DMS53 treated with DMSO at 0.1 percent for 48 hours (cell line): Measurements from ENCODE around the gene BTBD7.
A peak's percentile ranks its signal among the peaks of the same experiment; 100 is the strongest.
"Not testable (repeated sequence)": the region's sequence is repeated elsewhere in the genome, so short reads cannot be mapped to it uniquely, and the experiment has no call there.

Source experiments
- DNase-seq: peaks from one replicate; lab custom pipeline; 2025; ENCODE audit not compliant: unreplicated experiment; lab: John Stamatoyannopoulos, UW

The BTBD7 gene

DNA sequence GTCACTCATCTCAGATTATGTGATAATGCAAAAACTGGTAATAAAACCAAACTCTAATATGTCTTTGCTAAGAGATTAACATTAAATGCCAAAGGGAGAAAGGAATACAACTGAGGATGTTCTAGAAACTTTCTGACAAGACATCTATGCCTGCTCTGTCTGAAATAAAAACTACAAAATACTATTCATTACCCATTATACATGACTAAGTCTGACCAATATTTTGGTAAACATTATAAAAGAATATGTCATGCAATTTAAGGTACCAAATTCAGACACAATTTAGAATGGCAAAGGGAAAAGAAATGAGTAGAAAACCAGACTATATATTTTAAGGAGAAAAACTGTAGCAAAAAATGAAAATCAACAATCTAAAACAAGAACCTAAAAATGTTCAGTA, 86.3 kb downstream of the BTBD7 start:
- DNase-seq = no peak

GRCh38 chr14:93245764-93246420, 86.9 kb downstream of the BTBD7 start:
- DNase-seq = no peak

- DNase-seq = no peak
Measured at GRCh38 chr14:93240678-93241000, 92.2 kb downstream of the BTBD7 start.

GRCh38 chr14:93239869-93240677, 92.8 kb downstream of the BTBD7 start:
- no peak for DNase-seq

DNA sequence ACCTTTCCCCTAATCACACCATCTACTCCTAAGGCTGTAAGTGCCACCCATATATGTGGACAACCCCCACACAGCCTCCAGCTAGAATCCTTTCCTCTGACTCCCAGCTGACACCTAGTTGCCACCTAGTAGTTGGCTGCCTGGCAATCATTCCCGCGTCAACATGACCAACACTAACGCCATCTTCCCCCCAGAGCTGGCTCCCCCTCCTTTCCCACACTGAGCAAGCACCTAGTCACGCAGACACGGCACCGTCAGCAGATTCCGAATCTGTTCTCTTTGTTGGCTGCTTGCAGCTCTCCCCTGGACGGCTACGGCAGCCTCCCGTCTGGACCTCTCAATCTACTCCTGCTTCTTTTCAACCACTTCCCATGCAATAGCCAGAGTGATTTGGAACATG, 98.0 kb downstream of the BTBD7 start:
- DNase-seq = no peak

DNA sequence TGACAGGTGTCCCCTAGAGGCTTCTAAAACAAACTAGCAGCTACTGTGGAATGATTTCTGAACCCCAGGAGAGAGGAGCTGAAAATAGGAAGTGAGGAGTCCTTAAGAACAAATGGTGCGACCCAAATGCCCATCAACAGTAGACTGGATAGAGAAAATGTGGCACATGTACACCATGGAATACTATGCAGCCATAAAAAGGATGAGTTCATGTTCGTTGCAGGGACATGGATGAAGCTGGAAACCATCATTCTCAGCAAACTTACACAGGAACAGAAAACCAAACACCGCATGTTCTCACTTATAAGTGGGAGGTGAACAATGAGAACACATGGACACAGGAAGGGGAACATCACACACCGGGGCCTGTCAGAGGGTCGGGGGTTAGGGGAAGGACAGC, 99.8 kb downstream of the BTBD7 start:
- DNase-seq = not testable (repeated sequence)

GRCh38 chr14:93232159-93232558, 100.7 kb downstream of the BTBD7 start:
- no peak for DNase-seq

DNA sequence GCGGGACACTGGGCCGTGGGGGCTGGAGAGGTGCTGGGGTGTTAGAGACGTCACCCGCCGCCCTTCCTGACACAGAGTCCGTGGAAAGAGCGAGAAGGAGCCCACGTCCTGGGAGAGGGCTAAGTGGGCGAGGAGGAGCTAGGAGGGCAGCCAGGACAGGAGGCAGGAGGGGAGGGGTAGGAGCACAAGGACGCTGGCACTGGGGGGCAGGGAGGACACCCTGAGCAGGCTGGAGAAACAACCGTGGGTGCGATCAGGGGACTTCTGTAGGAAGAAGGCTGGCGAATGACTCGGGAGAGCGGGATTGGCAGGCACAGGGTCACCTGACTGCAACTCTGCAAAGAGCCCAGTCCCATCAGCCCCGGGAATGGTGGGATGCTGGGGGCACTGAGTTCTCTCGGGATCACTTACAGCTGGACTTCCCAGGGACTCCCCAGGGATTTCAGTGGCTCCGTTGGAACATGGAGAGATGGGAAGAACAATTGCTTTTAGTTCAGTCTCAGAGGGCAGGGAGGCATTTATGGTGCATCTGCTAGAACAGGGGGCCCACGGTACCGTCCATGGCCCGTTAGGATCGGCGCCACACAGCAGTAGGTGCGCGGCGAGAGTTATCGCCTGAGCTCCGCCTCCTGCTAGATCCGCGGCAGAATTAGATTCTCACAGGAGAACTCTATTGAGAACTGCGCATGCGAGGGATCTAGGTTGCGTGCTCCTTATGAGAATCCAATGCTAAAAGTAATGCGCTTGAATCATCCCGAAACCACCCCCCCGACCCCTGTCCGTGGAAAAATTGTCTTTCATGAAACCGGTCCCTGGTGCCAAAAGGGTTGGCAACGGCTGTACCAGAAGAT, 101.5 kb downstream of the BTBD7 start:
- peak; percentile 5 for DNase-seq

DNA sequence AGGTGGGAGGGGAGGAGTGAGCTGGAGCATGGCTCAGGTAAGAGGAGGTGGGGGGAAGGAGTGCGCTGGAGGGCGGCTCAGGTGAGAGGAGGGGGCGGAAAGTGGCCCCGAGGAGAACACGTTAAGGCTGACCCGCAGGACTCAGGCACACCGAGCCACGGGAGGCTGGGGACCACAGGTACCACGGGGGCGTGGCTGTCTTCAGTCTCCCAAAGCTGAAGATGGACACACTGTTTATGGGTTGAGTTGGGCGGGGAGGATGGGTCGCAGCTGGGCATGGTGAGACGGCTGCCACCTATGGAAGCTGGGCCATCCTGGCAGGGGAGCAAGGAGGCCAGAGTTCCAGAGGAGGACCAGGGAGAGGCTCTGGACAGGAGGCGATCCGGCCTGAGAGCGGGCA, 102.3 kb downstream of the BTBD7 start:
- DNase-seq = no peak

- DNase-seq = no peak
Measured at GRCh38 chr14:93228550-93228949, 104.3 kb downstream of the BTBD7 start.

- no peak for DNase-seq
Measured at GRCh38 chr14:93223565-93223964, 109.3 kb downstream of the BTBD7 start.

DNA sequence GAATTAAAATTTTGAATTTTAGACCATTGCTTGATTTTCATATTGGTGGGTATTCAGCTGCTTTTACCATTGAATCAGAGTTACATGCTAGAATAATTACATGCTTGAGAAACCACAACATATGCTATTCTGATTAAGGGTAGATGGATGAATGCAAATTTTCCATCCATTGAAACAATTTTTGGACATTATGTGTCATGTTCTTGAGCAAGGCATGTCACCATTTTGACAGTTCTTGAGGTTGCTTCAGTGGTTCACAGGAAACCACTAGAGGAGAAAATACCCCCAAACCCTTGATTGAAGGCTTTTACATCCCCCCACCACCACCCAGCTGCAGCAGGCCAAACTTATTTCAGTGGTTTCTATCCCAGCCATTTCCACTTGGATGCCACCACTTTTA, 112.3 kb downstream of the BTBD7 start:
- no peak for DNase-seq

GRCh38 chr14:93219103-93219726, 113.6 kb downstream of the BTBD7 start:
- peak; percentile 11 for DNase-seq

- DNase-seq = no peak
Measured at GRCh38 chr14:93214598-93214997, 118.2 kb downstream of the BTBD7 start.

DNA sequence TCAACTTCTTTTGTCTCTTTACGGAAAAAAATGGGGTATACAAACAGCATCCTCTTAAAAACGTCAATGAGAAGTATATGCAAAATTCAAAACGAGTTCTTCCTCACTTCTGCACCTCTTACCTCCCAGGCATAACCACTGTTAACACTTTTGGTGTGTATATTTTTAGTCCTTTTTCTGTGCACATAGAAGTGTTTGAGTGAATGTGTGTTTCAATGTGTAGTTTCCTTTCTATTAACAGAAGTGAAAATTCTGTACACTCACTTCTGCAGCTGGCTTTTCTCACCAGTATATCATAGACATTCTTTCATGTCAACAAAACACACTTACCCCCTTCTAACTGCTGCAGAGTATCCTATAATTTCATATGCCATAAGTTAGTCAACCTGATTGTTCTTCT, 120.4 kb downstream of the BTBD7 start:
- no peak for DNase-seq

DNA sequence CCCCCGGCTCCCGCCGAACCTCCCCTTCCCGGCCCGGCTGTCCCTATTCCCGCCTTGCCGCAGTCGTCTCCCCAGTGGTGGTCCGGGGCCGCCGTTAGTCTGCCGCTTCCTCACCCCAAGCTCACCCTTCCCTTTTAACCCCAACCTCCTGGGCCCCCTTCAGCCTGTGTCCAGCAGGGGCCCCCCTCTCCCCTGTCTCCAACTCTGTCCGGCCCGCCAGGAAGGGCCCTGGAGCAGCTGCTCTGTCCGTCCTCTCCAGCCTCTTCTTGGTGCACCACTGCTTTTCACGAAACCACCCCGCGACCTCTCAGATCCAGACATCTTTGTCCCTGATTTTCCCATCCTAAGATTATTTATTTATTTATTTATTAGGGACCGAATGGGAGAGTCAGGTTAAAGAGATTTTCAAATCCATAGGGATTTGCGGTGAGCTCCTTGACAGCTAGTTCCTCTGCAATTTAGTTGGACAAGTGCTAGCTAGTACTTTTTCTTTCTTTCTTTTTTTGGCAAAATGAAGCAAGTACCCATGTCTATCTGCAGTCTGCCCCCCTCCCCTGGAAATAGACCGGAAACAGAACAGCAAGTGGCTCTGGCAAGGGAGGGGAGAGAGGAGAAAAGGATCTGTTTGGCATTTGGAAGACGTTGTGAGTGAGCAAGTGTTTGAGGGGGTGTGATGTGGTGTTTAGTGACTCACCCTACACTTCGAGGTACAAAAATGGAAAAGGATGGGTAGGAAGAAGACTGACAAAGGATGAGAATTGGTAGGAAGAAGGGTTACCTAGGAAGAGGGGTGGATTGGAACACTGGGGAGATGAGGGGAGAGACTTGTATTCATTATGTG, 125.1 kb downstream of the BTBD7 start:
- no peak for DNase-seq

DNA sequence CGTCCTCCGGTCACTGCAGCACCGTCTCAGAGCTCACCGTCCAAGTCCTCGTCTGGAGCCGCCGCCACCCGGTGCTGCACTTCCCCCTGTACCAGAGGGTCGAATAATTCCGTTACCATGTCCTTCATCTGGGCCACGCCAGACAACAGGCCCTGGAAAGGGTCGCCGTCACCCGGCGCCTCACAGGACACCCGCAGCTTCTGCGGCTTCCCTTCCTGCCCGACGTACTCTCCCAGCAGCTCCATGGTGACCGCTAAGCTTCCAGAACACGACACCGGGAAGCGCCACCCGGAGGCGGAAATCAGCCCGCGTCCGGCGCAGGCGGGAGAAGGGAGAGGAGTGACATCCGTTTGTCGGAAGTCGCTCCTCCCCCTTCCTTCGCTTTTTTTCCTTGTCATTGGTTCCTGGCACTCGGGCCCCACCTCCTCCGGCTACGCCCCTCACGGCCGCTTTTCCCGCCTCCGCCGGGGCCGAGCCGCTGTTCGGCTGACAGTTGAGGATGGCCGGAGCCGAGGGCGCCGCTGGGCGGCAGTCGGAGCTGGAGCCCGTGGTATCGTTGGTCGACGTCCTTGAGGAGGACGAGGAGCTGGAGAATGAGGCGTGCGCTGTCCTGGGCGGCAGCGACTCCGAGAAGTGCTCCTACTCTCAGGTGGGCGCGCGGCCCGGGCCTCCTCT, 125.9 kb downstream of the BTBD7 start, which contains the start of the genes GON7 and UBR7:
Gene GON7, minus strand, starts transcription at position 273 of the 675 bp plus-strand sequence. Its CDS starts 28 bp downstream, at position 245.
Gene UBR7, plus strand, starts transcription at position 464 of the 675 bp plus-strand sequence. Its CDS starts 36 bp downstream, at position 500.
- DNase-seq = peak; percentile 86

DNA sequence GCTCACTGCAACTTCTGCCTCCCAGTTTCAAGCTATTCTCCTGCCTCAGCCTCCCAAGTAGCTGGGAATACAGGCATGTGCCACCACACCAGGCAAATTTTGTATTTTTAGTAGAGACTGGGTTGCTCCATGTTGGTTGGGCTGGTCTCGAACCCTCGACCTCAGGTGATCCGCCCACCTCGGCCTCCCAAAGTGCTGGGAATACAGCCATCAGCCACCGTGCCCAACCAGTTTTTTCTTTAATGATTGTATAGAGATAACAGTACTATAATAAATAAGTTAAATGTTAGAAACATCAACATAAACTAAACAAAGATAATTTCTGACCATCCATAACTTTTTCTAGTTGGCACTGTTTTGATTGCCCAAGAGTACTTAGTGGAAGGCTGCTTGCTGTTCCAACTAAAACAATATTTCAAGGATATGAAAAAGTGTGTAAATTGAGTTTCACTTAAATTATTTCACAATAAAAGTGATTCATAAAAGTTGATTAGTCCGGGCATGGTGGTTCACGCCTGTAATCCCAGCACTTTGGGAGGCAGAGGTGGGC, 131.6 kb downstream of the BTBD7 start:
- no peak for DNase-seq

DNA sequence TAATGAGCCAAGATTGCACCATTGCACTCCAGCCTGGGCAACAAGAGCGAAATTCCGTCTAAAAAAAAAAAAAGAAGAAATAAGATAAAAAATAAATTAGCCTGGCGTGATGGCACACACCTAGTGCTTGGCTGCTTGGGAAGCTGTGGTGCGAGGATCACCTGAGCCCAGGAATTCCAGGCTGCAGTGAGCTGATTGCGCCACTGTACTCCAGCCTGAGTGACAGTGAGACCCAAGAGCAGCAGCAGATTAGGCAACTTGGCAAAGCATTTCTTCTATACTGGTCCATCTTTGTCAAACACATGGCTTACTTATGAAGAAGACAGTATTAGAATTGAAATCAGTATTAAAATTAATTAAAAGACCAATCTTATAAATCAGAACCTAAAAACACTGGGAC, 132.3 kb downstream of the BTBD7 start:
- DNase-seq = no peak
